Measurements from ENCODE around the gene TAF1D.

GRCh38 chr11:93720522-93720921, 20.8 kb downstream of the TAF1D start:
- no peak for TF ChIP-seq EZH2 (IDR thresholded peaks at IDR 0.05)
- no peak for TF ChIP-seq POLR2AphosphoS5 (IDR thresholded peaks at IDR 0.05; ENCODE audit: borderline replicate concordance, low read depth, low read length)
- TF ChIP-seq FOXP2 (optimal IDR thresholded peaks at IDR 0.05; ENCODE audit: control extremely low read depth, extremely low read length, insufficient read depth) = no peak

All from SK-N-MC (cell line).